KG1 (cell line): ENCODE measurements around the gene KRT33B.
"Not testable (repeated sequence)": the region's sequence is repeated elsewhere in the genome, so short reads cannot be mapped to it uniquely, and the experiment has no call there.

Experiments used
- DNase-seq: peaks from one replicate; lab custom pipeline; 2025; lab: John Stamatoyannopoulos, UW

Gene KRT33B

GRCh38 chr17:41346421-41346820 lies 23.2 kb downstream of the KRT33B start:
- DNase-seq = not testable (repeated sequence)

- no peak for DNase-seq
Observed at GRCh38 chr17:41345992-41346391, 23.6 kb downstream of the KRT33B start.

- DNase-seq = no peak
Observed at GRCh38 chr17:41343029-41343428, 26.6 kb downstream of the KRT33B start.

- no peak for DNase-seq
Observed at GRCh38 chr17:41340934-41341861, 28.4 kb downstream of the KRT33B start.

GRCh38 chr17:41340494-41340893 lies 29.1 kb downstream of the KRT33B start:
- no peak for DNase-seq

- no peak for DNase-seq
Observed at GRCh38 chr17:41339571-41340172, 29.9 kb downstream of the KRT33B start.

GRCh38 chr17:41338961-41339485 lies 30.6 kb downstream of the KRT33B start:
- no peak for DNase-seq

GRCh38 chr17:41335747-41336146 lies 33.9 kb downstream of the KRT33B start:
- DNase-seq = no peak

GRCh38 chr17:41334385-41335305 lies 35.0 kb downstream of the KRT33B start:
- DNase-seq = no peak

- DNase-seq = no peak
Observed at GRCh38 chr17:41333836-41334235, 35.8 kb downstream of the KRT33B start.

GRCh38 chr17:41333098-41333497 lies 36.5 kb downstream of the KRT33B start:
- no peak for DNase-seq

- DNase-seq = no peak
Observed at GRCh38 chr17:41332239-41332638, 37.4 kb downstream of the KRT33B start.

GRCh38 chr17:41331606-41332005 lies 38.0 kb downstream of the KRT33B start:
- DNase-seq = no peak

GRCh38 chr17:41329279-41329948 lies 40.2 kb downstream of the KRT33B start:
- DNase-seq = no peak

- DNase-seq = no peak
Observed at GRCh38 chr17:41328207-41328606, 41.4 kb downstream of the KRT33B start.

- DNase-seq = no peak
Observed at GRCh38 chr17:41327411-41328120, 42.0 kb downstream of the KRT33B start.

- no peak for DNase-seq
Observed at GRCh38 chr17:41326173-41327145, 43.2 kb downstream of the KRT33B start.

- DNase-seq = no peak
Observed at GRCh38 chr17:41325611-41326010, 44.0 kb downstream of the KRT33B start.

- DNase-seq = no peak
Observed at GRCh38 chr17:41325126-41325525, 44.5 kb downstream of the KRT33B start.
